HEK293 (cell line): ENCODE results near the gene KRTAP6-1.

ENCODE experiments used
- CTCF ChIA-PET: fragments of 350-600 bp; formaldehyde crosslinking; extraction: SDS; loops from one replicate; lab custom pipeline; 2021; ENCODE audit warnings: antibody characterized with exemption; lab: Yijun Ruan, JAX
- POLR2A ChIA-PET: fragments of 300-600 bp; formaldehyde crosslinking; extraction: SDS; loops from one replicate; lab custom pipeline; 2020; ENCODE audit warnings: antibody characterized with exemption, inconsistent platforms; lab: Yijun Ruan, JAX
- H3K27ac ChIP-seq: fragments of 200-500 bp; sonication (Bioruptor generic); 2 replicates; pipeline ENCODE4 v1.5.1; 2014; ENCODE audit warnings: low read depth, low read length, control low read depth, inconsistent platforms; ENCODE audit errors: extremely low read depth
- H3K36me3 ChIP-seq, 2 experiments: fragments of 200-500 bp in 1 of 2; sonication (Bioruptor generic) in 1 of 2; 1 replicate in 1 of 2; 2 replicates in 1 of 2; pipeline ENCODE4 v1.5.1; 2014 to 2017; ENCODE audit warnings: inconsistent platforms in 2 of 2, low read length in 2 of 2; ENCODE audit not compliant: control insufficient read depth in 2 of 2, insufficient read depth in 1 of 2
- H3K4me1 ChIP-seq: fragments of 200-500 bp; sonication (Bioruptor generic); 2 replicates; pipeline ENCODE4 v1.5.1; 2014; ENCODE audit warnings: mild to moderate bottlenecking, low read length, inconsistent platforms; ENCODE audit not compliant: control insufficient read depth, insufficient read depth
- H3K4me3 ChIP-seq: 2 replicates; pipeline ENCODE4 v1.5.1; 2011; ENCODE audit warnings: low read depth, mild to moderate bottlenecking, control low read depth, low read length, moderate library complexity
- H3K9me3 ChIP-seq: fragments of 200-500 bp; sonication (Bioruptor generic); 2 replicates; pipeline ENCODE4 v1.5.1; 2014; ENCODE audit warnings: low read depth, low read length, inconsistent platforms; ENCODE audit not compliant: control insufficient read depth, insufficient read depth
- AEBP2 ChIP-seq: fragments of 450-650 bp; formaldehyde crosslinking; IDR thresholded peaks from 2 replicates; pipeline ENCODE4 v1.5.1; 2016; ENCODE audit warnings: missing biosample characterization, missing genetic modification characterization, borderline replicate concordance
- GLI2 ChIP-seq: fragments of 450-650 bp; formaldehyde crosslinking; IDR thresholded peaks from 2 replicates; pipeline ENCODE4; 2017; ENCODE audit warnings: missing biosample characterization, missing genetic modification characterization, low read depth, borderline replicate concordance
- HOXD13 ChIP-seq: sonication (generic); formaldehyde crosslinking; IDR thresholded peaks from 2 replicates; pipeline ENCODE4 v1.8.0; 2022; ENCODE audit warnings: missing genetic modification reagents, borderline replicate concordance
- ZBTB20 ChIP-seq: fragments of 450-650 bp; formaldehyde crosslinking; IDR thresholded peaks from 2 replicates; pipeline ENCODE4 v1.5.1; 2016; ENCODE audit warnings: missing biosample characterization, missing genetic modification characterization
- ZIC2 ChIP-seq: fragments of 450-650 bp; formaldehyde crosslinking; IDR thresholded peaks from 2 replicates; pipeline ENCODE4 v1.5.1; 2016; ENCODE audit warnings: missing biosample characterization, missing genetic modification characterization
- ZNF140 ChIP-seq: fragments of 450-650 bp; formaldehyde crosslinking; IDR thresholded peaks from 2 replicates; pipeline ENCODE4 v1.5.1; 2016; ENCODE audit warnings: missing biosample characterization, missing genetic modification characterization
- ZNF248 ChIP-seq: fragments of 450-650 bp; formaldehyde crosslinking; IDR thresholded peaks from 2 replicates; pipeline ENCODE4 v1.5.1; 2017; ENCODE audit warnings: missing biosample characterization, missing genetic modification characterization
- ZNF341 ChIP-seq: fragments of 450-650 bp; formaldehyde crosslinking; IDR thresholded peaks from 2 replicates; pipeline ENCODE4; 2016; ENCODE audit warnings: low read depth, missing biosample characterization, missing genetic modification characterization
- ZNF37A ChIP-seq: fragments of 450-650 bp; IDR thresholded peaks from 2 replicates; pipeline ENCODE4 v1.5.1; 2018; ENCODE audit warnings: missing biosample characterization, missing genetic modification characterization
- ZNF433 ChIP-seq: fragments of 450-650 bp; formaldehyde crosslinking; IDR thresholded peaks from 2 replicates; pipeline ENCODE4 v1.5.1; 2016; ENCODE audit warnings: missing biosample characterization, missing genetic modification characterization, low read depth
- ZNF518A ChIP-seq: fragments of 450-650 bp; formaldehyde crosslinking; conservative IDR thresholded peaks from 2 replicates; pipeline ENCODE4 v1.5.1; 2016; ENCODE audit warnings: low read depth, missing biosample characterization, missing genetic modification characterization
- ZNF600 ChIP-seq: fragments of 450-650 bp; formaldehyde crosslinking; IDR thresholded peaks from 2 replicates; pipeline ENCODE4 v1.5.1; 2016; ENCODE audit warnings: missing biosample characterization, missing genetic modification characterization
- ZNF623 ChIP-seq: fragments of 450-650 bp; formaldehyde crosslinking; IDR thresholded peaks from 2 replicates; pipeline ENCODE4 v1.5.1; 2016; ENCODE audit warnings: missing biosample characterization, missing genetic modification characterization
- ZNF776 ChIP-seq: fragments of 450-650 bp; formaldehyde crosslinking; IDR thresholded peaks from 2 replicates; pipeline ENCODE4 v1.5.0; 2017; ENCODE audit warnings: missing biosample characterization, missing genetic modification characterization, borderline replicate concordance
- TF ChIP-seq, protein P1 (sequence below): fragments of 450-650 bp; formaldehyde crosslinking; IDR thresholded peaks from 2 replicates; pipeline ENCODE4 v1.5.1; 2016; ENCODE audit warnings: missing biosample characterization, missing genetic modification characterization
- TF ChIP-seq, protein P2 (sequence below): fragments of 450-650 bp; formaldehyde crosslinking; IDR thresholded peaks from 2 replicates; pipeline ENCODE4 v1.5.1; 2016; ENCODE audit warnings: missing biosample characterization, missing genetic modification characterization

Gene KRTAP6-1

DNA sequence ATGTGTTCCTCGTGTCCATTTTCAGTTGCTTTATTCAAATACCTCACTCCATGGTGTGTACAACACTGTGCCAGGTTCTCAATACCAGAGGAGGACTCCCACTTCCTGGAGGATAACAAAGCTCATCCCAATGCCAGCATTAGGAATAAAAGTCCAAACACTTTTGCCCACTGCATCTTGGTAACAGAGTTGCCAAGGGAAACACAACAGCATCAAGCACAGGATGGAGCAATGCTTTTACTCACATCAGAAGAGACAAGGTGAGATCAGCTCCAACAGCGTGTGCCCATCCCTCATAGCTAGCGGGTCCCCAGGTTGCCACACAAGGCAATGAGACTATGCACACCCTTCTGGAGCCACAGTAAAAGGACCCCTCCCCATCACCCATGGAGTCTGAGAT is 9.6 kb upstream of the KRTAP6-1 start:
- Histone ChIP-seq H3K4me1 (no peaks in the 10 kb centered on the region), H3K36me3 (no peaks in the 10 kb centered on the region), H3K27ac (no peak overlapping the region), H3K9me3 (no peaks in the 10 kb centered on the region), H3K4me3 (no peak overlapping the region)
- ChIA-PET CTCF (no interaction called here), POLR2A (interaction anchor here (0.6 kb wide), 1 partner anchor 212 kb away, joined by 3 read pairs; no protein-coding TSS in a partner anchor)
- TF ChIP-seq ZIC2 (tag by site-specific recombination) (no peak), ZNF518A (no peak), ZNF248 (no peak), AEBP2 (tag by site-specific recombination) (no peak), ZNF623 (tag by site-specific recombination) (no peak), ZNF341 (tag by site-specific recombination) (no peak)
- TF ChIP-seq, protein P1, sequence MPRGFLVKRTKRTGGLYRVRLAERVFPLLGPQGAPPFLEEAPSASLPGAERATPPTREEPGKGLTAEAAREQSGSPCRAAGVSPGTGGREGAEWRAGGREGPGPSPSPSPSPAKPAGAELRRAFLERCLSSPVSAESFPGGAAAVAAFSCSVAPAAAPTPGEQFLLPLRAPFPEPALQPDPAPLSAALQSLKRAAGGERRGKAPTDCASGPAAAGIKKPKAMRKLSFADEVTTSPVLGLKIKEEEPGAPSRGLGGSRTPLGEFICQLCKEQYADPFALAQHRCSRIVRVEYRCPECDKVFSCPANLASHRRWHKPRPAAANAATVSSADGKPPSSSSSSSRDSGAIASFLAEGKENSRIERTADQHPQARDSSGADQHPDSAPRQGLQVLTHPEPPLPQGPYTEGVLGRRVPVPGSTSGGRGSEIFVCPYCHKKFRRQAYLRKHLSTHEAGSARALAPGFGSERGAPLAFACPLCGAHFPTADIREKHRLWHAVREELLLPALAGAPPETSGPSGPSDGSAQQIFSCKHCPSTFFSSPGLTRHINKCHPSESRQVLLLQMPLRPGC (tag by site-specific recombination) = no peak

DNA sequence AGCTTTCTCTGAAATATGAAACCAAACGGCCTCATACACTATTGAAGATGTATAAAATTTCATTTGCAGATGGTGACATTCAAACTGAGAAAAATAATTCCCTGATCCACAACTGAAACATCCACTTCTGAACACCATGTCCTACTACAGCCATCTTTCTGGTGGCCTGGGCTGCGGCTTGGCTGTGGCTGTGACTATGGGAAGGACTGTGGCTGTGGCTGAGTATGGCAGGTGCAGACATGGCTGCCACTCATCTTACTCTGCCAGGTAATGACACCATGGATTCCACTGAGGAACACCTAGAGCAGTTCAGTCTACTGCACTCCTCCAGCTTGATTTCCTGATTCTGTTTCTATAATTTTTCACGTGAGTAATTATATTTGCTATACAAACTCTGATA is 6.8 kb upstream of the KRTAP6-1 start, which contains the start of gene KRTAP20-4:
Gene KRTAP20-4, plus strand, starts transcription at position 106 of the 400 bp plus-strand sequence.
- ChIA-PET POLR2A (no interaction called here), CTCF (no interaction called here)
- Histone ChIP-seq H3K36me3 (no peaks in the 10 kb centered on the region), H3K9me3 (no peaks in the 10 kb centered on the region), H3K4me1 (no peaks in the 10 kb centered on the region), H3K27ac (no peak within 1 kb of the TSS), H3K4me3 (no peak within 1 kb of the TSS)
- TF ChIP-seq ZNF37A (no peak), ZNF433 (no peak), ZBTB20 (tag by site-specific recombination) (no peak), ZNF776 (tag by site-specific recombination) (no peak), ZNF140 (tag by site-specific recombination) (no peak), ZIC2 (tag by site-specific recombination) (no peak), ZNF600 (tag by site-specific recombination) (no peak), GLI2 (tag by site-specific recombination) (no peak), HOXD13 (CRISPR knock-in tag) (no peak)
- TF ChIP-seq, protein P2, sequence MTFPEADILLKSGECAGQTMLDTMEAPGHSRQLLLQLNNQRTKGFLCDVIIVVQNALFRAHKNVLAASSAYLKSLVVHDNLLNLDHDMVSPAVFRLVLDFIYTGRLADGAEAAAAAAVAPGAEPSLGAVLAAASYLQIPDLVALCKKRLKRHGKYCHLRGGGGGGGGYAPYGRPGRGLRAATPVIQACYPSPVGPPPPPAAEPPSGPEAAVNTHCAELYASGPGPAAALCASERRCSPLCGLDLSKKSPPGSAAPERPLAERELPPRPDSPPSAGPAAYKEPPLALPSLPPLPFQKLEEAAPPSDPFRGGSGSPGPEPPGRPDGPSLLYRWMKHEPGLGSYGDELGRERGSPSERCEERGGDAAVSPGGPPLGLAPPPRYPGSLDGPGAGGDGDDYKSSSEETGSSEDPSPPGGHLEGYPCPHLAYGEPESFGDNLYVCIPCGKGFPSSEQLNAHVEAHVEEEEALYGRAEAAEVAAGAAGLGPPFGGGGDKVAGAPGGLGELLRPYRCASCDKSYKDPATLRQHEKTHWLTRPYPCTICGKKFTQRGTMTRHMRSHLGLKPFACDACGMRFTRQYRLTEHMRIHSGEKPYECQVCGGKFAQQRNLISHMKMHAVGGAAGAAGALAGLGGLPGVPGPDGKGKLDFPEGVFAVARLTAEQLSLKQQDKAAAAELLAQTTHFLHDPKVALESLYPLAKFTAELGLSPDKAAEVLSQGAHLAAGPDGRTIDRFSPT (tag by site-specific recombination) = no peak
